ENCODE results near the gene EPRS1. TPM values are rescaled to one million over a fixed set of nuclear protein-coding genes. Genes with fewer than 3 reads are reported as not detected.

The EPRS1 gene
- total and polyA plus RNA-seq, 9 of the 15 experiments (the other 6 are each of a cell fraction or from before 2014, with no cell fraction given) = 129 to 291 (median 248) TPM

DNA sequence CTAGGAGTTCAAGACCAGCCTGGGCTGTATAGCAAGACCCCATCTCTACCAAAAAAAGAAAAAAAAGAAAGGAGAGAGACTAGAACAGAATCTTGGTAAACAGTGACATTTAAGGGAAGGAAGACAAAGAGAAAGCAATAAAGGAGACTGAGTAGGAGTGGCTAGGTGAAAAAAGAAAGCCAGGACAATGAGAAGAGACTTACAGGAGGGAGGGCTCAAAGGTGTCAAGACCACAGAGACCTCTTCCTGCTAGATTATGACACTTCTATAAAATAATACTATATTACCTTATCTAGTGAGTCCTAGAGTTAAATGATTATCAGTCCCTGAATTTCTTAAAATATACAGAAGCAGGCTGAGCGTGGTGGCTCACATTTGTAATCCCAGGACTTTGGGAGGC lies 10.1 kb upstream of the EPRS1 start (continued):
- TF ChIP-seq ETS2 (tag; IDR thresholded peaks at IDR 0.05; ENCODE audit: borderline replicate concordance, poor library complexity, severe bottlenecking) = no peak
- TF ChIP-seq, protein P1, sequence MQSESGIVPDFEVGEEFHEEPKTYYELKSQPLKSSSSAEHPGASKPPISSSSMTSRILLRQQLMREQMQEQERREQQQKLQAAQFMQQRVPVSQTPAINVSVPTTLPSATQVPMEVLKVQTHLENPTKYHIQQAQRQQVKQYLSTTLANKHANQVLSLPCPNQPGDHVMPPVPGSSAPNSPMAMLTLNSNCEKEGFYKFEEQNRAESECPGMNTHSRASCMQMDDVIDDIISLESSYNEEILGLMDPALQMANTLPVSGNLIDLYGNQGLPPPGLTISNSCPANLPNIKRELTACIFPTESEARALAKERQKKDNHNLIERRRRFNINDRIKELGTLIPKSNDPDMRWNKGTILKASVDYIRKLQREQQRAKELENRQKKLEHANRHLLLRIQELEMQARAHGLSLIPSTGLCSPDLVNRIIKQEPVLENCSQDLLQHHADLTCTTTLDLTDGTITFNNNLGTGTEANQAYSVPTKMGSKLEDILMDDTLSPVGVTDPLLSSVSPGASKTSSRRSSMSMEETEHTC (IDR thresholded peaks at IDR 0.05) = no peak
- TF ChIP-seq TCFL5 (CRISPR knock-in tag; conservative IDR thresholded peaks at IDR 0.05) = no peak
- TF ChIP-seq, protein P2, sequence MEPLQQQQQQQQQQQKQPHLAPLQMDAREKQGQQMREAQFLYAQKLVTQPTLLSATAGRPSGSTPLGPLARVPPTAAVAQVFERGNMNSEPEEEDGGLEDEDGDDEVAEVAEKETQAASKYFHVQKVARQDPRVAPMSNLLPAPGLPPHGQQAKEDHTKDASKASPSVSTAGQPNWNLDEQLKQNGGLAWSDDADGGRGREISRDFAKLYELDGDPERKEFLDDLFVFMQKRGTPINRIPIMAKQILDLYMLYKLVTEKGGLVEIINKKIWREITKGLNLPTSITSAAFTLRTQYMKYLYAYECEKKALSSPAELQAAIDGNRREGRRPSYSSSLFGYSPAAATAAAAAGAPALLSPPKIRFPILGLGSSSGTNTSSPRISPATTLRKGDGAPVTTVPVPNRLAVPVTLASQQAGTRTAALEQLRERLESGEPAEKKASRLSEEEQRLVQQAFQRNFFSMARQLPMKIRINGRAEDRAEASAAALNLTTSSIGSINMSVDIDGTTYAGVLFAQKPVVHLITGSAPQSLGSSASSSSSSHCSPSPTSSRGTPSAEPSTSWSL (CRISPR knock-in tag; IDR thresholded peaks at IDR 0.05; ENCODE audit: borderline replicate concordance) = no peak
- TF ChIP-seq, protein P3, sequence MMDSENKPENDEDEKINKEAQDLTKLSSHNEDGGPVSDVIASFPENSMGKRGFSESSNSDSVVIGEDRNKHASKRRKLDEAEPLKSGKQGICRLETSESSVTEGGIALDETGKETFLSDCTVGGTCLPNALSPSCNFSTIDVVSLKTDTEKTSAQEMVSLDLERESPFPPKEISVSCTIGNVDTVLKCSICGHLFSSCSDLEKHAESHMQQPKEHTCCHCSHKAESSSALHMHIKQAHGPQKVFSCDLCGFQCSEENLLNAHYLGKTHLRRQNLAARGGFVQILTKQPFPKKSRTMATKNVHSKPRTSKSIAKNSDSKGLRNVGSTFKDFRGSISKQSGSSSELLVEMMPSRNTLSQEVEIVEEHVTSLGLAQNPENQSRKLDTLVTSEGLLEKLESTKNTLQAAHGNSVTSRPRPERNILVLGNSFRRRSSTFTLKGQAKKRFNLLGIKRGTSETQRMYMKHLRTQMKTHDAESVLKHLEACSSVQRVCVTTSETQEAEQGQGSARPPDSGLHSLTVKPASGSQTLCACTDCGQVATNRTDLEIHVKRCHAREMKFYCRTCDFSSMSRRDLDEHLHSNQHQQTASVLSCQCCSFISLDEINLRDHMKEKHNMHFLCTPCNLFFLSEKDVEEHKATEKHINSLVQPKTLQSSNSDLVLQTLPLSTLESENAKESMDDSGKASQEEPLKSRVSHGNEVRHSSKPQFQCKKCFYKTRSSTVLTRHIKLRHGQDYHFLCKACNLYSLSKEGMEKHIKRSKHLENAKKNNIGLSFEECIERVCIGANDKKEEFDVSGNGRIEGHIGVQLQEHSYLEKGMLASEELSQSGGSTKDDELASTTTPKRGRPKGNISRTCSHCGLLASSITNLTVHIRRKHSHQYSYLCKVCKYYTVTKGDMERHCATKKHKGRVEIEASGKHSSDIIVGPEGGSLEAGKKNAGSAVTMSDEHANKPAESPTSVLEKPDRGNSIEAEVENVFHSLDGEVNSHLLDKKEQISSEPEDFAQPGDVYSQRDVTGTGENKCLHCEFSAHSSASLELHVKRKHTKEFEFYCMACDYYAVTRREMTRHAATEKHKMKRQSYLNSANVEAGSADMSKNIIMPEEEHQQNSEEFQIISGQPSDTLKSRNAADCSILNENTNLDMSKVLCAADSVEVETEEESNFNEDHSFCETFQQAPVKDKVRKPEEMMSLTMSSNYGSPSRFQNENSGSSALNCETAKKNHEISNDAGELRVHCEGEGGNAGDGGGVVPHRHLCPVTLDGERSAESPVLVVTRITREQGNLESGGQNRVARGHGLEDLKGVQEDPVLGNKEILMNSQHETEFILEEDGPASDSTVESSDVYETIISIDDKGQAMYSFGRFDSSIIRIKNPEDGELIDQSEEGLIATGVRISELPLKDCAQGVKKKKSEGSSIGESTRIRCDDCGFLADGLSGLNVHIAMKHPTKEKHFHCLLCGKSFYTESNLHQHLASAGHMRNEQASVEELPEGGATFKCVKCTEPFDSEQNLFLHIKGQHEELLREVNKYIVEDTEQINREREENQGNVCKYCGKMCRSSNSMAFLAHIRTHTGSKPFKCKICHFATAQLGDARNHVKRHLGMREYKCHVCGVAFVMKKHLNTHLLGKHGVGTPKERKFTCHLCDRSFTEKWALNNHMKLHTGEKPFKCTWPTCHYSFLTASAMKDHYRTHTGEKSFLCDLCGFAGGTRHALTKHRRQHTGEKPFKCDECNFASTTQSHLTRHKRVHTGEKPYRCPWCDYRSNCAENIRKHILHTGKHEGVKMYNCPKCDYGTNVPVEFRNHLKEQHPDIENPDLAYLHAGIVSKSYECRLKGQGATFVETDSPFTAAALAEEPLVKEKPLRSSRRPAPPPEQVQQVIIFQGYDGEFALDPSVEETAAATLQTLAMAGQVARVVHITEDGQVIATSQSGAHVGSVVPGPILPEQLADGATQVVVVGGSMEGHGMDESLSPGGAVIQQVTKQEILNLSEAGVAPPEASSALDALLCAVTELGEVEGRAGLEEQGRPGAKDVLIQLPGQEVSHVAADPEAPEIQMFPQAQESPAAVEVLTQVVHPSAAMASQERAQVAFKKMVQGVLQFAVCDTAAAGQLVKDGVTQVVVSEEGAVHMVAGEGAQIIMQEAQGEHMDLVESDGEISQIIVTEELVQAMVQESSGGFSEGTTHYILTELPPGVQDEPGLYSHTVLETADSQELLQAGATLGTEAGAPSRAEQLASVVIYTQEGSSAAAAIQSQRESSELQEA (IDR thresholded peaks at IDR 0.05; ENCODE audit: low read depth) = no peak
- TF ChIP-seq CEBPB (tag; IDR thresholded peaks at IDR 0.05) = no peak
- TF ChIP-seq NUFIP1 (IDR thresholded peaks at IDR 0.05; ENCODE audit: partially characterized antibody) = no peak
